ELF-1 (cell line): ENCODE data around the gene CAPNS2.

Source experiments
- DNase-seq: peaks from one replicate; pipeline ENCODE4 v3.0.0-alpha.2; 2016; ENCODE audit warnings: low read depth, low spot score

Gene CAPNS2

GRCh38 chr16:55566432-55567175, at the start of gene CAPNS2:
CAPNS2 (plus strand) TSS chr16:55566684; CDS start chr16:55566757, 73 bp downstream.
- no peak for DNase-seq

GRCh38 chr16:55521792-55522191, 44.7 kb upstream of the CAPNS2 start:
- DNase-seq: no peak

GRCh38 chr16:55526441-55526840, 40.0 kb upstream of the CAPNS2 start:
- DNase-seq: no peak

- no peak for DNase-seq
These were observed 38.6 kb upstream of the CAPNS2 start for GRCh38 chr16:55527885-55528284.

- DNase-seq: no peak
These were observed 37.5 kb upstream of the CAPNS2 start for GRCh38 chr16:55529018-55529417.

- DNase-seq: no peak
These were observed 36.1 kb upstream of the CAPNS2 start for GRCh38 chr16:55530316-55530856.

GRCh38 chr16:55532227-55532626, 34.3 kb upstream of the CAPNS2 start:
- no peak for DNase-seq

GRCh38 chr16:55534756-55535155, 31.7 kb upstream of the CAPNS2 start:
- no peak for DNase-seq

- DNase-seq: no peak
These were observed 27.4 kb upstream of the CAPNS2 start for GRCh38 chr16:55539049-55539448.

- DNase-seq: no peak
These were observed 27.0 kb upstream of the CAPNS2 start for GRCh38 chr16:55539488-55539887.

- no peak for DNase-seq
These were observed 26.3 kb upstream of the CAPNS2 start for GRCh38 chr16:55540221-55540620.

GRCh38 chr16:55542459-55543082, 23.9 kb upstream of the CAPNS2 start:
- no peak for DNase-seq

GRCh38 chr16:55543472-55543871, 23.0 kb upstream of the CAPNS2 start:
- DNase-seq: no peak

- peak; percentile 7 for DNase-seq
These were observed 13.9 kb upstream of the CAPNS2 start for GRCh38 chr16:55552621-55553020.

- DNase-seq: no peak
These were observed 11.0 kb upstream of the CAPNS2 start for GRCh38 chr16:55555436-55555835.

- no peak for DNase-seq
These were observed 9.3 kb upstream of the CAPNS2 start for GRCh38 chr16:55557186-55557585.

GRCh38 chr16:55559233-55559632, 7.3 kb upstream of the CAPNS2 start:
- DNase-seq: no peak

- DNase-seq: no peak
These were observed 6.5 kb upstream of the CAPNS2 start for GRCh38 chr16:55559933-55560516.

- DNase-seq: no peak
These were observed 5.1 kb upstream of the CAPNS2 start for GRCh38 chr16:55561319-55561848.

- DNase-seq: no peak
These were observed 3.5 kb upstream of the CAPNS2 start for GRCh38 chr16:55562936-55563335.

GRCh38 chr16:55563797-55564196, 2.7 kb upstream of the CAPNS2 start:
- DNase-seq: no peak

- no peak for DNase-seq
These were observed 1.4 kb upstream of the CAPNS2 start for GRCh38 chr16:55565086-55565485.
